ENCODE data around the gene DDX42. TPM values are rescaled to one million over a fixed set of nuclear protein-coding genes. Genes with fewer than 3 reads are reported as not detected.
"Not testable (repeated sequence)": the region's sequence is repeated elsewhere in the genome, so short reads cannot be mapped to it uniquely, and the experiment has no call there.

Gene DDX42
- total RNA-seq, 1 donor from 2014 or later: 45.2 TPM

GRCh38 chr17:63837480-63837879 is 63.5 kb downstream of the DDX42 start:
- DNase-seq (ENCODE audit: low read depth in 2 of 2): no peak

GRCh38 chr17:63837962-63838600 is 64.1 kb downstream of the DDX42 start:
- DNase-seq (ENCODE audit: low read depth in 2 of 2): no peak

GRCh38 chr17:63838631-63839171 is 64.7 kb downstream of the DDX42 start:
- peak in 1 of 2 donors; percentile 20 for DNase-seq (ENCODE audit: low read depth in 2 of 2)

- no peak for DNase-seq (ENCODE audit: low read depth in 2 of 2)
Observed at GRCh38 chr17:63840591-63841349, 66.8 kb downstream of the DDX42 start.

- DNase-seq (ENCODE audit: low read depth in 2 of 2): peak; percentile 47 to 54
Observed at GRCh38 chr17:63841350-63842172, 67.6 kb downstream of the DDX42 start.

- no peak for DNase-seq (ENCODE audit: low read depth in 2 of 2)
Observed at GRCh38 chr17:63842173-63842539, 68.2 kb downstream of the DDX42 start.

- peak; percentile 99 for DNase-seq (ENCODE audit: low read depth in 2 of 2)
Observed at GRCh38 chr17:63842540-63843386, 68.8 kb downstream of the DDX42 start, which contains the start of gene SMARCD2. SMARCD2 (minus strand) TSS chr17:63842685; CDS start chr17:63842674, 11 bp downstream.

- peak; percentile 68 to 82 for DNase-seq (ENCODE audit: low read depth in 2 of 2)
Observed at GRCh38 chr17:63843387-63843888, 69.5 kb downstream of the DDX42 start.

- DNase-seq (ENCODE audit: low read depth in 2 of 2): no peak
Observed at GRCh38 chr17:63843910-63844677, 70.1 kb downstream of the DDX42 start.

GRCh38 chr17:63845509-63845908 is 71.5 kb downstream of the DDX42 start:
- no peak for DNase-seq (ENCODE audit: low read depth in 2 of 2)

- no peak for DNase-seq (ENCODE audit: low read depth in 2 of 2)
Observed at GRCh38 chr17:63847525-63848249, 73.7 kb downstream of the DDX42 start.

- peak; percentile 81 to 91 for DNase-seq (ENCODE audit: low read depth in 2 of 2)
Observed at GRCh38 chr17:63848834-63849689, 75.1 kb downstream of the DDX42 start.

- no peak for DNase-seq (ENCODE audit: low read depth in 2 of 2)
Observed at GRCh38 chr17:63850401-63850800, 76.4 kb downstream of the DDX42 start.

GRCh38 chr17:63853260-63853659 is 79.3 kb downstream of the DDX42 start:
- no peak for DNase-seq (ENCODE audit: low read depth in 2 of 2)

GRCh38 chr17:63854709-63855108 is 80.7 kb downstream of the DDX42 start:
- no peak for DNase-seq (ENCODE audit: low read depth in 2 of 2)

- DNase-seq (ENCODE audit: low read depth in 2 of 2): no peak
Observed at GRCh38 chr17:63855185-63855584, 81.2 kb downstream of the DDX42 start.

- DNase-seq (ENCODE audit: low read depth in 2 of 2): not testable (repeated sequence)
Observed at GRCh38 chr17:63856425-63856824, 82.5 kb downstream of the DDX42 start.

- DNase-seq (ENCODE audit: low read depth in 2 of 2): no peak
Observed at GRCh38 chr17:63859257-63859656, 85.3 kb downstream of the DDX42 start.
